DOHH2 (cell line): Measurements from ENCODE around the gene STK36.
A peak's percentile ranks its signal among the peaks of the same experiment; 100 is the strongest.

Source experiments
- H3F3A ChIP-seq: fragments of 200-600 bp; sonication (generic), shearing (Covaris generic); 2 replicates; pipeline ENCODE4 v1.6.0; 2016; ENCODE audit warnings: antibody characterized with exemption, mild to moderate bottlenecking; ENCODE audit not compliant: control insufficient read depth, insufficient read depth
- H3K27ac ChIP-seq: fragments of 200-600 bp; sonication (generic); 2 replicates; pipeline ENCODE4 v1.5.1; 2014; ENCODE audit warnings: low read depth, mild to moderate bottlenecking, low read length, moderate library complexity
- H3K27me3 ChIP-seq: fragments of 200-600 bp; sonication (generic); 2 replicates; pipeline ENCODE4 v1.6.1; 2014; ENCODE audit warnings: mild to moderate bottlenecking, low read length, mixed read lengths; ENCODE audit not compliant: control insufficient read depth
- H3K36me3 ChIP-seq: fragments of 200-600 bp; sonication (generic); 2 replicates; pipeline ENCODE4 v1.6.1; 2014; ENCODE audit warnings: mild to moderate bottlenecking, low read length, moderate library complexity, mixed read lengths; ENCODE audit not compliant: control insufficient read depth
- H3K4me1 ChIP-seq: fragments of 200-600 bp; sonication (generic); 2 replicates; pipeline ENCODE4 v1.6.1; 2014; ENCODE audit warnings: mild to moderate bottlenecking, low read length, mixed read lengths; ENCODE audit not compliant: control insufficient read depth
- H3K4me2 ChIP-seq: fragments of 200-600 bp; sonication (generic); 2 replicates; pipeline ENCODE4 v1.6.0; 2014; ENCODE audit warnings: mild to moderate bottlenecking, low read length, moderate library complexity
- H3K4me3 ChIP-seq: fragments of 200-600 bp; sonication (generic); 2 replicates; pipeline ENCODE4 v1.5.1; 2014; ENCODE audit warnings: mild to moderate bottlenecking, low read length, mixed read lengths
- H3K79me2 ChIP-seq: fragments of 200-600 bp; sonication (generic); 2 replicates; pipeline ENCODE4 v1.6.1; 2014; ENCODE audit warnings: mild to moderate bottlenecking, low read length, mixed read lengths; ENCODE audit not compliant: control insufficient read depth
- H3K9me2 ChIP-seq: fragments of 200-600 bp; sonication (generic); replicated peaks from 2 replicates; pipeline ENCODE4 v1.6.1; 2014; ENCODE audit warnings: mild to moderate bottlenecking, low read length, mixed read lengths; ENCODE audit not compliant: control insufficient read depth
- H3K9me3 ChIP-seq: fragments of 200-600 bp; sonication (generic); 2 replicates; pipeline ENCODE4 v1.6.1; 2014; ENCODE audit warnings: antibody characterized with exemption, low read length, mixed read lengths; ENCODE audit not compliant: control insufficient read depth, insufficient read depth
- H4K20me1 ChIP-seq: fragments of 200-600 bp; sonication (generic); 2 replicates; pipeline ENCODE4 v1.6.0; 2014; ENCODE audit warnings: low read depth, mild to moderate bottlenecking, antibody characterized with exemption, low read length, moderate library complexity; ENCODE audit not compliant: control insufficient read depth, insufficient read depth
- EZH2phosphoT487 ChIP-seq: fragments of 200-600 bp; sonication (generic); IDR thresholded peaks from 2 replicates; pipeline ENCODE4 v1.6.1; 2017; ENCODE audit warnings: borderline replicate concordance, mild to moderate bottlenecking, antibody characterized with exemption, low read length, moderate library complexity, mixed read lengths
- TF ChIP-seq, protein P1 (sequence below): fragments of 200-600 bp; sonication (generic); IDR thresholded peaks from one replicate; pipeline ENCODE4 v1.5.1; 2014; ENCODE audit warnings: antibody characterized with exemption, mild to moderate bottlenecking, low read depth, low read length; ENCODE audit not compliant: poor library complexity, severe bottlenecking

STK36 gene

GRCh38 chr2:218663901-218664300 is 8.0 kb upstream of the STK36 start:
- no peaks in the 10 kb centered on the region for H3K27me3 ChIP-seq
- no peaks in the 10 kb centered on the region for H3K9me3 ChIP-seq
- no peaks in the 10 kb centered on the region for H4K20me1 ChIP-seq
- H3F3A ChIP-seq = no peaks in the 10 kb centered on the region
- H3K27ac ChIP-seq = no peak overlapping the region
- H3K4me3 ChIP-seq = no peak overlapping the region
- peaks cover 72% of the 10 kb centered on the region for H3K36me3 ChIP-seq
- no peak overlapping the region for H3K4me2 ChIP-seq
- no peak for TF ChIP-seq EZH2phosphoT487
- TF ChIP-seq, protein P1, sequence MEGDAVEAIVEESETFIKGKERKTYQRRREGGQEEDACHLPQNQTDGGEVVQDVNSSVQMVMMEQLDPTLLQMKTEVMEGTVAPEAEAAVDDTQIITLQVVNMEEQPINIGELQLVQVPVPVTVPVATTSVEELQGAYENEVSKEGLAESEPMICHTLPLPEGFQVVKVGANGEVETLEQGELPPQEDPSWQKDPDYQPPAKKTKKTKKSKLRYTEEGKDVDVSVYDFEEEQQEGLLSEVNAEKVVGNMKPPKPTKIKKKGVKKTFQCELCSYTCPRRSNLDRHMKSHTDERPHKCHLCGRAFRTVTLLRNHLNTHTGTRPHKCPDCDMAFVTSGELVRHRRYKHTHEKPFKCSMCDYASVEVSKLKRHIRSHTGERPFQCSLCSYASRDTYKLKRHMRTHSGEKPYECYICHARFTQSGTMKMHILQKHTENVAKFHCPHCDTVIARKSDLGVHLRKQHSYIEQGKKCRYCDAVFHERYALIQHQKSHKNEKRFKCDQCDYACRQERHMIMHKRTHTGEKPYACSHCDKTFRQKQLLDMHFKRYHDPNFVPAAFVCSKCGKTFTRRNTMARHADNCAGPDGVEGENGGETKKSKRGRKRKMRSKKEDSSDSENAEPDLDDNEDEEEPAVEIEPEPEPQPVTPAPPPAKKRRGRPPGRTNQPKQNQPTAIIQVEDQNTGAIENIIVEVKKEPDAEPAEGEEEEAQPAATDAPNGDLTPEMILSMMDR = no peak
- H3K79me2 ChIP-seq = peaks cover 23% of the 10 kb centered on the region
- no peaks in the 10 kb centered on the region for H3K9me2 ChIP-seq
- peaks cover 9% of the 10 kb centered on the region for H3K4me1 ChIP-seq

GRCh38 chr2:218664653-218665052 is 7.2 kb upstream of the STK36 start:
- TF ChIP-seq, protein P1 = no peak
- TF ChIP-seq EZH2phosphoT487 = no peak
- H3K27me3 ChIP-seq = no peaks in the 10 kb centered on the region
- H3K4me2 ChIP-seq = no peak overlapping the region
- H4K20me1 ChIP-seq = no peaks in the 10 kb centered on the region
- H3K9me3 ChIP-seq = no peaks in the 10 kb centered on the region
- no peak overlapping the region for H3K27ac ChIP-seq
- peaks cover 23% of the 10 kb centered on the region for H3K79me2 ChIP-seq
- H3K4me3 ChIP-seq = no peak overlapping the region
- H3K9me2 ChIP-seq = no peaks in the 10 kb centered on the region
- no peaks in the 10 kb centered on the region for H3F3A ChIP-seq
- H3K36me3 ChIP-seq = peaks cover 74% of the 10 kb centered on the region
- H3K4me1 ChIP-seq = peaks cover 9% of the 10 kb centered on the region

GRCh38 chr2:218671097-218671653 is 711 bp upstream of the STK36 start:
- Histone ChIP-seq H3K79me2 (peaks cover 30% of the 10 kb centered on the region), H4K20me1 (no peaks in the 10 kb centered on the region), H3F3A (no peaks in the 10 kb centered on the region), H3K4me1 (peaks cover 17% of the 10 kb centered on the region), H3K27me3 (no peaks in the 10 kb centered on the region), H3K4me3 (peak overlapping the region; percentile 100), H3K27ac (peak overlapping the region; percentile 48), H3K9me3 (no peaks in the 10 kb centered on the region), H3K36me3 (peaks cover 26% of the 10 kb centered on the region), H3K4me2 (peak overlapping the region; percentile 87), H3K9me2 (no peaks in the 10 kb centered on the region)
- TF ChIP-seq, protein P1 = no peak
- TF ChIP-seq EZH2phosphoT487 = no peak
